ENCODE data around the gene HOXB9.

The HOXB9 gene

DNA sequence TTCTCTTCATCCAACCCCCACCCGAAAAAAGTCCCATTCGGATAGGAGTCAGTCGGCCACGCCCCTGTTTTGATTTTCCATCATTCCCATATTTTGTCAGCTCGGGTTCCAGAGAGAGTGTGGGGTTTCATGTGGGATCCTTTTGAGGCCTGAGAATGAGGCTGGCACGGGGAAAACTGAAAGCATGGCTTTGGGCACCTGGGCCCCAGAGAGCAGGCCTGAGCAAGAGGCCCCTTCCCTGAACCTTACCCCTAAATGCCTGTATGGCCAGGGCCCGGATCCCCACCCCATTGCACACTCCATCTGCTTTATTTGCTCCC is 43.4 kb downstream of the HOXB9 start:
- H3K4me3 ChIP-seq (ENCODE audit: low read length), result no peak overlapping the region

DNA sequence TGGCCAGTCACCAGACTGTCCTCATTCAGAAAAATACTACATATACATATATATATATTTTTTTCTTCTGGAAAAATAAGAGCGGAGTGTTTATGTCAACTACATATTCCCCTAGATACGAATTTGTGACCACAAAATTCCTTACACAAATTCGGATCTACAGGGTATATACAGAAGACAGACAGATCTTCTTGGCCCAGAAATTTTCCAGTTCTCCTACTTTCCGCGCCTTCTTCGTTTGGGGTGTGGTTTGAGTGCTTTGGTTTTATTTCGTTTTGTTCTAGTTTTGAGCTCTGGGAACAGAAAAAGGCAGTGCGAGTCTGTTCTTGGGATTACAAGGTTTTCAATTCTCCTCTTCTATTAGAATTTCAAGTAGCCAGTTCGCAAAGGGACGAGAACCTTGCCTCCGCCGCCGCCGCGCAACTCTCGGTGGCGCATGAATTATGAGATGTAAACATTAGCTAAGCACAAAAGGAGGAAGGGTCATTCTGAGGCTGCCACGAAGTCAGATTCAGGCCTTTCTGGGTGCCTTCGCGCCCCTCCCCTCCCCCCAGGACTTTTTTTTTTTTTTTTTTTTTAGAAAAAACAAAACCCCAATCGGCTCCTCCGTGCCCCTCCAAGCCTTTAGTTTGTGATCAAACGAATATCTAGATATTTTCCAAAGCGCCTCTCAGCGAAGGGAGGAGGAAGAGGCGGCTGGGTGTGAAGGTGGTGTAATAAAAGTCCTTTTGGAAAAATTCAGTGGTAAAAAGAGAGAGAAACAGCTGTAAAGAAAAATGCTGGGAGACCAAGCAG is 46.2 kb downstream of the HOXB9 start:
- TF ChIP-seq EZH2phosphoT487 (IDR thresholded peaks at IDR 0.05; ENCODE audit: borderline replicate concordance, low read length), result 0 out of 2 replicates have a peak, but pooled peaks have one; percentile 22
- TF ChIP-seq, protein P1, sequence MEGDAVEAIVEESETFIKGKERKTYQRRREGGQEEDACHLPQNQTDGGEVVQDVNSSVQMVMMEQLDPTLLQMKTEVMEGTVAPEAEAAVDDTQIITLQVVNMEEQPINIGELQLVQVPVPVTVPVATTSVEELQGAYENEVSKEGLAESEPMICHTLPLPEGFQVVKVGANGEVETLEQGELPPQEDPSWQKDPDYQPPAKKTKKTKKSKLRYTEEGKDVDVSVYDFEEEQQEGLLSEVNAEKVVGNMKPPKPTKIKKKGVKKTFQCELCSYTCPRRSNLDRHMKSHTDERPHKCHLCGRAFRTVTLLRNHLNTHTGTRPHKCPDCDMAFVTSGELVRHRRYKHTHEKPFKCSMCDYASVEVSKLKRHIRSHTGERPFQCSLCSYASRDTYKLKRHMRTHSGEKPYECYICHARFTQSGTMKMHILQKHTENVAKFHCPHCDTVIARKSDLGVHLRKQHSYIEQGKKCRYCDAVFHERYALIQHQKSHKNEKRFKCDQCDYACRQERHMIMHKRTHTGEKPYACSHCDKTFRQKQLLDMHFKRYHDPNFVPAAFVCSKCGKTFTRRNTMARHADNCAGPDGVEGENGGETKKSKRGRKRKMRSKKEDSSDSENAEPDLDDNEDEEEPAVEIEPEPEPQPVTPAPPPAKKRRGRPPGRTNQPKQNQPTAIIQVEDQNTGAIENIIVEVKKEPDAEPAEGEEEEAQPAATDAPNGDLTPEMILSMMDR (IDR thresholded peaks at IDR 0.05; ENCODE audit: low read depth, low read length, poor library complexity, severe bottlenecking), result no peak
- H3K4me1 ChIP-seq (ENCODE audit: control insufficient read depth, low read length), result peaks cover 29% of the 10 kb centered on the region
- 0 out of 2 replicates have a peak, but pooled peaks cover 3% of the 10 kb centered on the region for H4K20me1 ChIP-seq (ENCODE audit: control insufficient read depth, insufficient read depth, low read depth, low read length)
- H3K4me2 ChIP-seq (ENCODE audit: low read length), result peak overlapping the region; percentile 12; the same call in 1 of the 2 replicates
- H3K27ac ChIP-seq (ENCODE audit: low read depth, low read length), result no peak overlapping the region
- peaks cover 4% of the 10 kb centered on the region; the same call in 1 of the 2 replicates for H3K36me3 ChIP-seq (ENCODE audit: control insufficient read depth, low read length)
- peaks cover 12% of the 10 kb centered on the region for H3K79me2 ChIP-seq (ENCODE audit: control insufficient read depth, low read length)
- peaks cover 56% of the 10 kb centered on the region for H3K27me3 ChIP-seq (ENCODE audit: control insufficient read depth, low read length)
- no peak overlapping the region for H3K4me3 ChIP-seq (ENCODE audit: low read length)
- no peaks in the 10 kb centered on the region for H3K9me3 ChIP-seq (ENCODE audit: control insufficient read depth, insufficient read depth, low read length)
- H3F3A ChIP-seq (ENCODE audit: control insufficient read depth, insufficient read depth), result peaks cover 9% of the 10 kb centered on the region; the same call in 1 of the 2 replicates
- H3K9me2 ChIP-seq (replicated peaks; ENCODE audit: control insufficient read depth, low read length), result no peaks in the 10 kb centered on the region

More for the DNA sequence above, 43.4 kb downstream of the HOXB9 start:
- peaks cover under 1% of the 10 kb centered on the region for H3K79me2 ChIP-seq (ENCODE audit: control insufficient read depth, low read length)
- peaks cover 9% of the 10 kb centered on the region; the same call in 1 of the 2 replicates for H3F3A ChIP-seq (ENCODE audit: control insufficient read depth, insufficient read depth)
- H3K4me2 ChIP-seq (ENCODE audit: low read length), result no peak overlapping the region
- peaks cover 83% of the 10 kb centered on the region for H3K27me3 ChIP-seq (ENCODE audit: control insufficient read depth, low read length)
- H3K9me3 ChIP-seq (ENCODE audit: control insufficient read depth, insufficient read depth, low read length), result no peaks in the 10 kb centered on the region
- H3K4me1 ChIP-seq (ENCODE audit: control insufficient read depth, low read length), result peaks cover 34% of the 10 kb centered on the region
- TF ChIP-seq, protein P1 (IDR thresholded peaks at IDR 0.05; ENCODE audit: low read depth, low read length, poor library complexity, severe bottlenecking), result no peak
- TF ChIP-seq EZH2phosphoT487 (IDR thresholded peaks at IDR 0.05; ENCODE audit: borderline replicate concordance, low read length), result no peak
- no peaks in the 10 kb centered on the region for H3K36me3 ChIP-seq (ENCODE audit: control insufficient read depth, low read length)
- no peak overlapping the region for H3K27ac ChIP-seq (ENCODE audit: low read depth, low read length)
- no peaks in the 10 kb centered on the region for H3K9me2 ChIP-seq (replicated peaks; ENCODE audit: control insufficient read depth, low read length)
- H4K20me1 ChIP-seq (ENCODE audit: control insufficient read depth, insufficient read depth, low read depth, low read length), result peaks cover 7% of the 10 kb centered on the region; the same call in 1 of the 2 replicates

DNA sequence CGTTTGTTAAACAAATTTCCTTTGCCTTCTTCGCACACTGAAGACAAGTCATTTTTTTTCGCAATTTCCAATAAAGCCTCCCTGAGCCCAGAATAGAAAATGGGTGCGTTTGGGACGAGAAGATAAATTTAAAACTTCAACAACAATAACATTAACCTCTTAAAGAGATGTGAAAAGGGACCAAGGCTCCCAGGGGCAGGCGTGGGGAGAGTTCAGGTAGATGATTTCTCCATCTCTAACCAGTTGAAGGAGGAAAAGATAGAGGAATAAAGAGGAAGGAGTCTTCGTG is 46.7 kb downstream of the HOXB9 start:
- peak overlapping the region; percentile 78 for H3K4me3 ChIP-seq (ENCODE audit: low read length)
- no peaks in the 10 kb centered on the region for H3K9me2 ChIP-seq (replicated peaks; ENCODE audit: control insufficient read depth, low read length)
- peak overlapping the region; percentile 70 for H3K4me2 ChIP-seq (ENCODE audit: low read length)
- H3K4me1 ChIP-seq (ENCODE audit: control insufficient read depth, low read length), result peaks cover 29% of the 10 kb centered on the region
- peaks cover 52% of the 10 kb centered on the region for H3K27me3 ChIP-seq (ENCODE audit: control insufficient read depth, low read length)
- TF ChIP-seq, protein P1 (IDR thresholded peaks at IDR 0.05; ENCODE audit: low read depth, low read length, poor library complexity, severe bottlenecking), result no peak
- TF ChIP-seq EZH2phosphoT487 (IDR thresholded peaks at IDR 0.05; ENCODE audit: borderline replicate concordance, low read length), result no peak
- H3F3A ChIP-seq (ENCODE audit: control insufficient read depth, insufficient read depth), result peaks cover 9% of the 10 kb centered on the region; the same call in 1 of the 2 replicates
- peaks cover 12% of the 10 kb centered on the region for H3K79me2 ChIP-seq (ENCODE audit: control insufficient read depth, low read length)
- H4K20me1 ChIP-seq (ENCODE audit: control insufficient read depth, insufficient read depth, low read depth, low read length), result 0 out of 2 replicates have a peak, but pooled peaks cover 3% of the 10 kb centered on the region
- no peaks in the 10 kb centered on the region for H3K9me3 ChIP-seq (ENCODE audit: control insufficient read depth, insufficient read depth, low read length)
- peaks cover 4% of the 10 kb centered on the region; the same call in 1 of the 2 replicates for H3K36me3 ChIP-seq (ENCODE audit: control insufficient read depth, low read length)
- H3K27ac ChIP-seq (ENCODE audit: low read depth, low read length), result no peak overlapping the region
